Mesenteric fat pad (tissue), 1 donor: ENCODE measurements around the gene USP9Y. TPM values are rescaled to one million over a fixed set of nuclear protein-coding genes. Genes with fewer than 3 reads are reported as not detected.
"Not testable (repeated sequence)": the region's sequence is repeated elsewhere in the genome, so short reads cannot be mapped to it uniquely, and the experiment has no call there.

Experiments
- DNase-seq: peaks from one replicate; pipeline ENCODE4 v3.0.0-alpha.2; 2020; ENCODE audit warnings: low spot score
- long read RNA-seq: library from polyadenylated mRNA; unstranded; transcript quantifications from one replicate; pipeline ENCODE4 v2.0.0, GENCODE V29; 2020
- total RNA-seq: library from RNA; stranded (reverse); fragmentation: NEBNext Ultra II Directional; extraction: Animal tissue kit (Norgen Biotek cat#: 25700); gene quantifications from one replicate; pipeline ENCODE4 v1.2.1, GENCODE V29; 2021
- donor health status: DM: yes; HTN: yes; CAD: no.

Gene USP9Y, protein sequence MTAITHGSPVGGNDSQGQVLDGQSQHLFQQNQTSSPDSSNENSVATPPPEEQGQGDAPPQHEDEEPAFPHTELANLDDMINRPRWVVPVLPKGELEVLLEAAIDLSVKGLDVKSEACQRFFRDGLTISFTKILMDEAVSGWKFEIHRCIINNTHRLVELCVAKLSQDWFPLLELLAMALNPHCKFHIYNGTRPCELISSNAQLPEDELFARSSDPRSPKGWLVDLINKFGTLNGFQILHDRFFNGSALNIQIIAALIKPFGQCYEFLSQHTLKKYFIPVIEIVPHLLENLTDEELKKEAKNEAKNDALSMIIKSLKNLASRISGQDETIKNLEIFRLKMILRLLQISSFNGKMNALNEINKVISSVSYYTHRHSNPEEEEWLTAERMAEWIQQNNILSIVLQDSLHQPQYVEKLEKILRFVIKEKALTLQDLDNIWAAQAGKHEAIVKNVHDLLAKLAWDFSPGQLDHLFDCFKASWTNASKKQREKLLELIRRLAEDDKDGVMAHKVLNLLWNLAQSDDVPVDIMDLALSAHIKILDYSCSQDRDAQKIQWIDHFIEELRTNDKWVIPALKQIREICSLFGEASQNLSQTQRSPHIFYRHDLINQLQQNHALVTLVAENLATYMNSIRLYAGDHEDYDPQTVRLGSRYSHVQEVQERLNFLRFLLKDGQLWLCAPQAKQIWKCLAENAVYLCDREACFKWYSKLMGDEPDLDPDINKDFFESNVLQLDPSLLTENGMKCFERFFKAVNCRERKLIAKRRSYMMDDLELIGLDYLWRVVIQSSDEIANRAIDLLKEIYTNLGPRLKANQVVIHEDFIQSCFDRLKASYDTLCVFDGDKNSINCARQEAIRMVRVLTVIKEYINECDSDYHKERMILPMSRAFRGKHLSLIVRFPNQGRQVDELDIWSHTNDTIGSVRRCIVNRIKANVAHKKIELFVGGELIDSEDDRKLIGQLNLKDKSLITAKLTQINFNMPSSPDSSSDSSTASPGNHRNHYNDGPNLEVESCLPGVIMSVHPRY (N-terminal part only)
- not detected for total RNA-seq
- long read RNA-seq: 0 reads

DNA sequence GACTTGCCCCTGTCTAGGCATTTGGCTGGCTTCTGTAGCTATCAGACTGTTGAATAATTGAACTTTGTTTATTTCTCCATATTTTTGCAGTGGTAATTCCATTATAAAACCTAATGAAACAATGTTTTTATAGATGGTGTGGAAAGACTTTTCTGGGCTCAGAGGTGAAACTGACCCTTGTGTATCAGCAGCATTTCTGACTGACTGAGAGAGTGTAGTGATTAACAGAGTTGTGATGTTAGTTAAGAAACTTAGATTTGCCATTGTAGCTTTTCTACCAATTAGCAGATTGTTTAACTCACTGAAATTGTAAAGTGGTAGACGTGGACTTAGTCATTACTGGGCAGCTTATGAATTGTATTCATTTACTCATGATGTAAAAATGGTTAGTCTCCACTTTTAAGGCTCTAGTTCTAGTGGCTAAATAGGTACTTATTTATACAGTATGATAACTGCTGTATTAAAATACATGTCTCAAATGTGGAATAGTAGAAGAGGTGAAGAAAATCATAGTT, at the start of gene USP9Y:
Gene USP9Y (plus strand): TSS at position 51 of the 515 bp plus-strand sequence. CDS start 8,217 bp downstream, outside the sequence.
- DNase-seq: no peak

DNA sequence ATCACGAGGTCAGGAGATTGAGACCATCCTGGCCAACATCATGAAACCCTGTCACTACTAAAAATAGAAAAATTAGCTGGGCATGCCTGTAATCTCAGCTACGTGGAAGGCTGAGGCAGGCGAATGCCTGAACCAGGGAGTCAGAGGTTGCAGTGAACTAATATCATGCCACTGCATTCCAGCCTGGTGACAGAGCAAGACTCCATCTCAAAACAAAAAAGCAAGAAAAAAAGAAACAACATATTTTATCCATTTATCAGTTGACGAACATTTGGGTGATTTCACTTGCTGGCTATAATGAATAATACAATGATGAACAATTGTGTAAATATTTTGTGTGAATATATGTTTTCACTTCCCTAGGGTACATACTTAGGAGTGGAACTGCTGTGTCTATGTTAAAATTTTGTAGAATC, 49.4 kb upstream of the USP9Y start:
- DNase-seq: no peak

DNA sequence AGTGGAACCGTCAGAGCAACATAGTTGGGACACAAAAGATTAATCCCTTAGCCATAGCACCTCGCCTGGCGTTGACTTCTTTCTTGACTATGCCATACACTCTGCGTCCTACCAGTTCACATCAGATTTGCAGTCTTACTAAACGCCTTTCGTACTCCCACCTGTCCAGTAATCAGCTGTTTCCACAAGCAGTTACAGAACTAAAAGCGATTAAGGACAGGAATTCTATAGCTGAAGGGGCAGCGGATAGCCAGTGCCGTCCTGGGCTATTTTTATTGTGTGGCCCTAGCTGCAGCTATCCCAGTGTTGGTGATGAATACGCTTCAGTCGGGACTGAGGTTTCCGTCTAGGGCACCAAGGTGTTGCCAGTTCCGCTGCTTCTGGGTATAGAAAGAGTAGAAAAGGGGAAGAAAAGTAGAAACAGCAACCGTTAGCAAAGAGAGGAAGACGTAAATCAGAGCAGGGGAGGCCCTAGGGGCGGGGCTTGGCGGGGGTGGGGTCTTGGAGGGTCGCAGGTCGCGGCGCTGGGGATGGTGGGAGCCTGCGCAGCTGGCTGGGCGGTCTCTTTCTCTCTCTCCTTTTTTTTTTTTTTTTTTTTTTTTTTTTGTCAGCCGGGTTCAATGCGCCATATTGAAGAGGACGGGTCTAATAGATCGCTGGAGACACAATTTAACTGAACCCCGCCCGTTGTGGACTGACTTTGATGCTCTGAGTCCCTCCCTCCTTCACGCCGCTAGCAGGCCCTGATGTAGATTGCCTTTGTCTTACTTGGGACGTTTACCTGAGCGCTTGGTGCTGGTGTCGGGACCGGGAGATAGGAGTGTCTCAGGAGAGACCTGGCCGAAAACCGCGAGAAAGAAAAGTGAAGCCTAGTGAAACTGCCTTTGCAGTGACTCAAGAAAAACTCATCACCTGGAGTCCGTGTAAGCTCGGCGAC, 39.0 kb upstream of the USP9Y start:
- no peak for DNase-seq

DNA sequence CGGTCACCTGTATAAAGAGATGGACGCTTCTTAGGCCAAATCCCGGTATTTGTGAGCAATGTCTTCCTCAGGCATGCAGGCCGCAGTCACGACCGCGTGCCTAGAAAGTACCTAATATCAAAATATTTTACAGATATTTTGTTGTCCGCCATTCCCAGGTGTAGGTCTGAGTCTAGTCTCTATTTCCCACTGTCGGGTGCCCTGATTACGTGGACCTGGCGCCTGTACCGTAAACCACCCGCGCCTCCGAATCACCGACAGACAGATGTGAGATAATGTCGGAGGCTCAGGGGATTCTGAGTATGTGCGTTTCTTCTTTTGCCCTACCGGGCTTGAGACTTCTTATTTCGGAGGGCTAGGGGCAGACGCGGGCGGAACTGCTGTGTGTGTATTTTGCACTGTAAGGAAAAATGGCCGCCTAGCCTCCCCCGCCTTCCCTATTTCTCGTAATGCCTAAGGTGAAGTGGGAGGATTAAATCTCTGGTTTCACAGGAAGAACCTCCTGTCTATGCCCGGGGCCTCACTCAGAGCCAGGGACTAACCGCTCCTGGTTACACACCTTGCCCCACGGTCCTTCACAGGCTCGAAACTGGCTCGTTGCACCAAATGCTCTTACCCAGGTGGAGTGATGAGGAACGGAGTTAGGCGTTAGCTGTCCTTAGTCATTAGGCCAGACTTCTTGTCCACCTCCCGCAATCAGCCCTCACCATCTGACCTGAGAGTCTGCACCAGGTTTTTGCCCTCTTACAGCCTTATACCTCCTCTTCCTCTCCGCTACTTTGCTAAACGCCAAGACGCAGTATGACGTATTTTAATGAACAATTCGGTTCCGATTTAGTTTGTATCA, 38.1 kb upstream of the USP9Y start:
- DNase-seq: no peak

DNA sequence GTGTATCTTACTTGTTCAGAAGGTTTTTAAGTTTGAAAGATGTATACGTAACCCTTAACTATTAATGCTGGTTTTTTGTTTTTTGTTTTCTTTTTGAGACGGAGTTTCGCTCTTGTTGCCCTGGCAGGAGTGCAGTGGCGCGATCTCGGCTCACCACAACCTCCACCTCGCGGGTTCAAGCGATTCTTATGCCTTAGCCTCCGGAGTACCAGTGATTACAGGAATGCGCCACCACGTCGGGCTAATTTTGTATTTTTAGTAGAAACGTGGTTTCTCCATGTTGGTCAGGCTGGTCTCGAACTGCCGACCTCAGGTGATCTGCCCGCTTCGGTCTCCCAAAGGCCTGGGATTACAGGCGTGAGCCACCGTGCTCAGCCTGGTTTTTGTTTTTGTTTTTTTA, 37.2 kb upstream of the USP9Y start:
- not testable (repeated sequence) for DNase-seq

DNA sequence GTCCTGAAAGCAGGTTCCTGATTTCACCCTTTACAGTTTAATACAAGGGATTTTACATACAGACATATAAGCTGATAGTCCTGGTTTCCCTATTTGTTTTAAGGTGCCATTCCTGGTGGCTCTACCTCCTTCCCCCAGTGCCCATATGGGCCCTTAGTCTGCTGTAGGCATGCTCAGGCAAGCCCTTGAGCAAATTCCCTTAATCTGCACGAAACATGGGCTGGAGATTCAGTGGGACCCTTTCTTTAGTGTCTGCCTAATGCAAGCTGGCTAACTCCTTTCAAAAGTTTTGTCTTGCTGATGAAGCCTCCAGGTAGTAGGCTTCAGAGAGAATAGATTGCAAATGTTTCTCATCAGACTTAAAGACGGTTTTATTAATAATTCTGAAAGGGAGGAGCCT, 22.9 kb upstream of the USP9Y start:
- DNase-seq: no peak

DNA sequence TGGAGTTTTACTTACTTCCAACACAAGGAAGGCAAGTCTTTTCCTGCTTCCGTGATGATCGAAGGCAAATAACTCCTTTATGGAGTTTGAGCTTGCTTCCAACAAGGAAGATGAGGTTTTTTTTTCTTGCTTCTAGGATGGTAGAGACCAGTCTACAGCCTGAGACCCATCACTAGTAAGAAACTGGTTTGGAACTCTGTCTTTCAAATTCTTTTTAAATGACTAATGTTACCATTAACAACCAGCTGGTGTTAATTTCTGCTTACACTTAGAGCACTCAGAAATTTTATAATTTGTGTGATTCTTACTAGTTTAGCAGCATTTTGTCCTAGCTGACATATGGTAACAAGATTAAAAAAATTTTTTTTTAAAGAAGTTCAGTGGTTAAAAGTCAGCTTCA, 19.5 kb upstream of the USP9Y start:
- DNase-seq: no peak

DNA sequence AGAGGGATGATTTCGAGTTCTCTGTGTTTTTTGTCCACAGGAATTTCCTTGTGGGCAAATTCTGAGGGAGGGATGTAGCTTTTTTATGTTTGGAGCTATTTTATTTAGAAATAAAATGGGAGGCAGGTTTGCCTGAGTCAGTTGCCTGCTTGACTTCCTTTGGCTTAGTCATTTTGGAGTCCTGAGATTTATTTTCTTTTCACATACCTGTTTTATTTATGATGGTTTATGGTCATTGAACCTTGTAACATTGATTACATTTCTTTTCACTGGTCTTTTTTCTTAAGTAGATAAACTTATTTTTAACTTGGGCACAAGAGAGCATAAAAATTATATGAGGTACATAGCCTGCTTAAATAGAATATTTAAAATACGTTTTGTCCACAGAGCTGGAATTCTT, 12.7 kb upstream of the USP9Y start:
- DNase-seq: no peak

DNA sequence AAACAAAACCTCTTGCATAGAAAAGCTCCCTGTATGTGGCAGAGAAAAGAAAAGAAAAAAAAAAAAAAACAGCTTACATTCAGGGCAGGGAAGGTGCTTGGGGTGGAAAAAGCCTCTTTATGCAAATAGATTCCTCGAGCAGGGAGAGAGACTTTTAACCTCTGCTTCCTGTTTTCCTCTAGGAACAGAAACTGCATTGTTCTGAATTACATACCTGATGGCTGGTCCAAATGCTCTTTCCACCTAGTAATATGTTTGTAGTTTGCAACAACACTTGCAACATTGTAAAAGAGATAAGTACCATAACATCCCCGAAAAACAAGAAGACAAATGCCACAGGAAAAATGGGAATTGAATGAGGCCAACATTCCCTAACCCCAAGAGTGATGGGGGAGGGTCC, 944 bp upstream of the USP9Y start:
- no peak for DNase-seq

DNA sequence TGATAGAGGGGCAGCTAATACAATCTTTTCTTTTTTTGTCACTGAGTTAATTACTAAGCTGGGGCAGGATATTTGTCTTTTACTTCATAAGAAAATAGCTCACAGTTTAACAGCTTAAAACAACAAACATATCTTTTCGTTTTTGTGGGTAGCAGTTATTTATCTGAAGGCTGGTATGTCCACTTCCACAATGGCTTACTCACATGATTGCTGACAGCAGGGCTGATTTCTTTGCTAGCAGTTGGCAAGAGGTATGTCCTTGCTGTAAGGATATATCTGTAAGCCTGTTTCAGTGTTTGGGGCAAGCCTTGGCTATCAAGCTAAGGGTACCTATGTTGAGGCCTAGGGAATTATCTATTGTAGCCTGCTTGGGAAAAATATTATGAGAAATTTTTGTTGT, 1.1 kb downstream of the USP9Y start:
- no peak for DNase-seq

DNA sequence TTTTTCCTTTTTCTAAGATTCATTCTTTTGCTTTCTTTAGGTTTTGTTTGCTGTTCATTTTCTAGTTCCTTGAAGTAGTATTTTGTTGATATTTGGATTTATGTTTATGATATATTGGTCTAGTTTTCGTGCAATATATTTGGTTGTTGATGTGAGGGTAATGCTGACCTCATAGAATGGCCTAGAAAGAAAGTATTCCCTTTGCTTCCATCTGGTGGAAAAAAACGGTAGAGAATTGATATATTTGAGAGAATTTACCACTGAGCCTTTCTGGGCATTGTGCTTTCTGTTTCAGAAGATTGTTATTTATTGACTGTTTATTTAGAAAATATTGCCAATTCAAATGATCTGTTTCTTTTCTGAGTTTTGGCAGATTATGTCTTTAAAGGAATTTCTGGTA, 9.4 kb downstream of the USP9Y start:
- no peak for DNase-seq

DNA sequence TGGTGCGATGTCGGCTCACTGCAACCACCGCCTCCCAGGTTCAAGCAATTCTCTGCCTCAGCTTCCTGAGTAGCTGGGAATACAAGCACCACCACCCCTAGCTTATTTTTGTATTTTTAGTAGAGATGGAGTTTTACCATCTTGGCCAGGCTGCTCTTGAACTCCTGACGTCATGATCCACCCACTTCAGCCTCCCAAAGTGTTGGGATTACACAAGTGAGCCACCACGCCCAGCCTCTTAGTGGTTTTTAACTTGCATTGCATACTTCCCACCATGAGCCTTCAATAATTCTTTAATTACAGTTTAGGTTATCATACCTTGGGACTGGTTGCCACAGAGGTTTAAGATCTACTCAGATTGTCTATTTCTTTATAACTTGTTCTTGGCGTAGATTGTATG, 14.3 kb downstream of the USP9Y start:
- no peak for DNase-seq

DNA sequence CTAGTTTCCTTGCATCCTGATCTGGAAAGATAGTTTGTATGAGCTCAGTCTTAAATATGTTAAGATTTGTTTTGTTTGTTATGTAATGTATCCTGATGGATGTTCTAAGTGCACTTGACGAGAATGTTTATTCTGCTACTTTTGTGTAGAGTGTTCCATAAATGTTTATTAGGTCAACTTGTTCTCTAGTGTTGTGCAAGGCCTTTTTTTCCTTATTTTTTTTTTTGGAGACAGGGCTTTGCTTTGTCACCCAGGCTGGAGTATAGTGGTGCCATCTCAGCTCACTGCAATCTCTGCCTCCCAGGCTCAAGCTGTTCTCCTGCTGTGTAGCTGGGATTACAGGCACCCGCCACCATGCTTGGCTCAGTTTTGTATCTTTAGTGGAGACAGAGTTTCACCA, 28.7 kb downstream of the USP9Y start:
- no peak for DNase-seq

DNA sequence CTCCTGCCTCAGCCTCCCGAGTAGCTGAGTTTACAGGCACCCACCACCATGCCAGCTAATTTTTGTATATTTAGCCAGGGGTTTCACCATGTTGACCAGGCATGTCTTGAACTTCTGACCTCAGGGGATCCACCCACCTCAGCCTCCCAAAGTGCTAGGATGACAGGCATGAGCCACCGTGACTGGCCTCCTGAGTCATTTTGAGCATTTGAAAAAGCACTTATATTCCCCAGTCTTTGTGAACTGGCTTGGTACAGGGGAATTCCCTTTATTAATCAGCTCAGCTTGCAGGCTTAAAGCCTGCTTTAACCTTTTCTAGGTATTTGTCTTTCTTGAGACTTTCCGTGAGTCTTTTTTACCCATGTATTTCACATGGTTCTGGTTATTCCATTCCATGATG, 32.6 kb downstream of the USP9Y start:
- DNase-seq: no peak

DNA sequence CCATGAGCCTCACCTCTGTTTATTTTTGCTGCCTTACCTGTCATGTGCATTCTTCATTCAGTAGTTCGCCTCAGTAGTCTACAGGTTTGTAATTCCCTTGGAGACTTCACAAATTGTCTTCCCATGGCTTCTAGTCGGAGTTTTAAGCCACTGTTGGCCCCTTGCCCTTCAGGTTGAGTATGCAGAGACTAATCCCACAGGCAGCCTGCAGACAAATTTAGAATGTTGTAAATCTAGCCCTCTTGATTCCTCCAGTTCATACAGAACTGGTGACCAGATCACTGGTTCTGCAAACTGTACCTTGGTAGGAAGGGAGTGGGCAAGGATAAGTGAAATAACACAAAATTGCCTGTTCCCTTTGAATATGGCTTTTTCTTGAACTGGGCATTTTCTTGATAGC, 33.0 kb downstream of the USP9Y start:
- no peak for DNase-seq

DNA sequence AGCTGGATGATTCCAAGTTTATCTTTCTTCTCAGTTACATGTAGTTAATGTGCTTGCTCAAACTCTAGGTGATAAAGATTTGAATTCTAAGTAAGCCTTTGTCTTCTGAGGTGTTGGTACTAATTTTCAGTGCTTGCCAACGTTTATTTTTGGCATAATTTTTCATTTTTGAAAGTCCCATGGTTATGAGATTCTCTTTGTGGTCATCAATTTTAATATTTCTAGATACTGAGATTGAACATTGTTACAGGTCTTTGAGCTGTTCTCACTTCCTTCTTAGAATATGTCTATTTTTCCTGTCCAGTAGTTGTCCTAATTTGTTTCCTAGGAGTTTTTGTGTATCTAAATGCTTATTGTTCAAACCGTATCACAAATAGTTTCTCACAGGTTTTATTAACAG, 40.4 kb downstream of the USP9Y start:
- DNase-seq: no peak

DNA sequence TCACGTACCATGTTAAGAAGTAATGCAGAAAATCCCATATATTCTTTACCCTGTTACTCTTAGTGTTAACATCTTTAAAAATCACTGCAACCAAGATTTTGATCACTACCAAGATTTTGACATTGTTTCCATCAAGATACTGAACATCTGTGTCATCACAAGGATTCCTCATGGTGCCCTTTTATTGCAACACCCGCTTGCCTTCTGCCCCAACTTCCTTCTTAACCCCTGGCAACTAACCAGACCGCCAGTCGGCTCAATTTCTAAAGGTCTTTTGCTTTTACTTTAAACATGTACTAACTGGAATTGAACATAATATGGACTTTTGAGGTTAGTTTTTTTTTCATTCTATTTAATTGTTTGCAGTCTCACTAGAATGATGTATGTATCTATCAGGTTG, 41.7 kb downstream of the USP9Y start:
- DNase-seq: no peak

DNA sequence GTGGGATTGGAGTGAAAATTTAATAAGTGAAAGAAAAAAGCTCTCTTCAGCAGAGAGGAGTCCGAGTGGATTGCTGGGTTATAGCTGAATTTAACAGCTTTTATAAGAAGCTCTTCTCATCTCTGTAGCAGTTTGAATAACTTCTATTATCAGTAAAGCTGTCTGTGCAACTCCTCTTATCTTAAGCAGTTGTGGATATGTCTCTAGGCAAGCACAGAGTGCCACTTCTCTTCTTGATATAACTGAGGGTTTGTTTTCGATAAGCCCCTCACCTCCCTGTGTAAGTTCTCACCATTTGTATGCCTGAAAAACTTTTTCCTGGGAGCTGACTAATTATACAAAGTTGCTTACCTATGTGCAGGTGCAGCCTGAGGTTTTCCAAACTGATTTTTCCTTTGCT, 43.1 kb downstream of the USP9Y start:
- DNase-seq: no peak

DNA sequence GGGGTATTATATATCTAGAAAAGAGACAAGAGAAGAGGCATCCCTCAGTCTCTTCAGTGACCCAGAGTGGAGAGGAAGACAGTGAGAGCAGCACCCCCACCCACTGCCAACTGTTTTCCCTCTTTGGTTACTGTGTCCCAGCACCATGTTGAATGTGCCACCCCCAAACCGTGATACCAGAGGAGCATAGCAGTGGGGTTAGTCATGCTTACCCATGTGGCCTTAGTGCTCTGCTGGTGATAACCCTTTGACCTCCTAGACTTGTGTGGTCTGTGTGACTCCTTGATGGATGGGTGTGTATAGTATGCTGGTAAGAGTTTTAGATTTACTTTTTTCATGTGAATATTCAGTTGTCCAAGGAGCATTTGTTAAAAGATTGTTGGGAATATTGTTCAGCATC, 48.3 kb downstream of the USP9Y start:
- no peak for DNase-seq

DNA sequence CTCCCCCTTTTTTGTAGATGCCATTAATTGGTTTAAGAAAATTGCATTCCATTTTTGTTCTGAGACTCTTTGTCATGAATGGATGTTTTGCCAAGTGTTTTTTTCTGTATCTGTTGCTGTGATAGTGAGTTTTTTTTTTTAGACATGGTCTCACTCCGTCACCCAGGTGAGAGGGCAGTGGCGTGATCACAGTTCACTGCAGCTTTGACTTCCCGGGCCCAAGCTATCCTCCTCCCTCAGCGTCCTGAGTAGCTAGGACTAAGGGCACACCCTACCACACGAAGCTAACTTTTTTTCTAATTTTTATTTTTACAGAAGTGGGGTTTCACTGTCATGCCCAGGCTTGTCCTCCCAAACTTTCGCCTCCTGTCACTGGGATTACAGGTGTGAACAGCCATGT, 51.8 kb downstream of the USP9Y start:
- no peak for DNase-seq
